Activated T-helper 17 cell treated with anti-CD3 and anti-CD28 coated beads, Interleukin-2, amount 50 U/mL, for 72 hours (primary cell): Measurements from ENCODE around the gene PLXNA2. TPM values are rescaled to one million over a fixed set of nuclear protein-coding genes. Genes with fewer than 3 reads are reported as not detected.

Source experiments
- ATAC-seq: fragments of 150-1000 bp; cut with Tn5 transposase; replicated peaks from 2 replicates; pipeline ENCODE4 v1.10.0; 2021; ENCODE audit warnings: mild to moderate bottlenecking, moderate library complexity
- H3K27ac Mint-ChIP-seq: one replicate; pipeline ENCODE4 v1.8.0; 2022; ENCODE audit warnings: mixed read lengths
- H3K27me3 Mint-ChIP-seq: one replicate; pipeline ENCODE4 v1.8.0; 2022; ENCODE audit warnings: mixed read lengths
- H3K36me3 Mint-ChIP-seq: one replicate; pipeline ENCODE4 v1.8.0; 2022; ENCODE audit warnings: low read depth, mild to moderate bottlenecking, mixed read lengths
- H3K4me1 Mint-ChIP-seq: one replicate; pipeline ENCODE4 v1.8.0; 2022; ENCODE audit warnings: mixed read lengths
- H3K4me3 Mint-ChIP-seq: one replicate; pipeline ENCODE4 v1.8.0; 2022; ENCODE audit warnings: mild to moderate bottlenecking, mixed read lengths
- H3K9me3 Mint-ChIP-seq: one replicate; pipeline ENCODE4 v1.8.0; 2022; ENCODE audit warnings: mixed read lengths
- total RNA-seq, 2 donors: library from RNA; stranded (reverse); gene quantifications; one replicate each; pipeline ENCODE4 v1.2.3, GENCODE V29; 2022

The PLXNA2 gene
- total RNA-seq, 2 donors from 2014 or later, result 0.09 TPM; not detected in 1

DNA sequence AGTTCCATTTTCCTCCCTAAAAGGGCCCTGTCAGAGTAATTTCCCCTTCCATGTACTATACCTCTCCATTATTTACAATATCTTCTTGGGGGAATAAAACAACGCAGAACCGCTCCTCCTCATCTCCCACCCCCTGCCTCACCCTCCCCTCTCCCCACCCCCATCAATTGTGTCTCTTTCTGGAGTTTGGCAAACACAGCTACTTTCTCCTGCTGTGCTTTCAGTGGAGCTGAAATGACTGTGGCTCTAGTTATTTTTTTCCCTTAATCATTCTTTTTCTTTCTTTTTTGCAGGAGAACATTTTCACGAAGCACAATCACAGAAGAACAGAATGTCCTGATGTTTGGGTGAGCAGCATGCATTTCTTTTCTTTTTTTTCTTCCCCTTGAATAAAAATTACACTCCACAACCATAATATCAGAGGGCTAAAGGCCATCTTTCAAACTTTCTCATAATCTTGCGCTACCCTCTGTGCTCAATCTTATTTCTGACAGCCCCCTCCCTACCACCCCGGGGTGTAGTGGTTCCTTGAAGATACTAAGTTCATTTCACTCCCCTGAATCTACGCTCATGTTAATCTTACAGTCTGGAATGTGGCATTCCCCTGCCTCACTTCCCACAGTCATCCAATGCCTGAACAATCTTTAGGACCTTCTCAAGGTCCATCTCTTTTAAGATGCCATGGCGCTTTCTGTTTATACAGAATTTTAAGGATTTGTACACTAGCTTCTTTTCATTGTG, 8.8 kb upstream of the PLXNA2 start:
- no peak overlapping the region for H3K4me3 Mint-ChIP-seq
- no peak for ATAC-seq
- H3K9me3 Mint-ChIP-seq, result no peaks in the 10 kb centered on the region
- H3K4me1 Mint-ChIP-seq, result no peaks in the 10 kb centered on the region
- H3K27me3 Mint-ChIP-seq, result peaks cover 51% of the 10 kb centered on the region
- H3K27ac Mint-ChIP-seq, result no peak overlapping the region
- H3K36me3 Mint-ChIP-seq, result no peaks in the 10 kb centered on the region

- H3K9me3 Mint-ChIP-seq, result no peaks in the 10 kb centered on the region
- H3K4me3 Mint-ChIP-seq, result no peak overlapping the region
- H3K4me1 Mint-ChIP-seq, result no peaks in the 10 kb centered on the region
- H3K36me3 Mint-ChIP-seq, result no peaks in the 10 kb centered on the region
- H3K27me3 Mint-ChIP-seq, result peaks cover 44% of the 10 kb centered on the region
- H3K27ac Mint-ChIP-seq, result no peak overlapping the region
- ATAC-seq, result no peak
Observed at GRCh38 chr1:208251911-208252835, 8.0 kb upstream of the PLXNA2 start.

GRCh38 chr1:208251015-208251414, 6.8 kb upstream of the PLXNA2 start:
- H3K27me3 Mint-ChIP-seq, result peaks cover 35% of the 10 kb centered on the region
- no peak overlapping the region for H3K27ac Mint-ChIP-seq
- H3K4me3 Mint-ChIP-seq, result no peak overlapping the region
- no peak for ATAC-seq
- H3K36me3 Mint-ChIP-seq, result no peaks in the 10 kb centered on the region
- no peaks in the 10 kb centered on the region for H3K4me1 Mint-ChIP-seq
- no peaks in the 10 kb centered on the region for H3K9me3 Mint-ChIP-seq

- Mint-ChIP-seq H3K4me1 (no peaks in the 10 kb centered on the region), H3K36me3 (no peaks in the 10 kb centered on the region), H3K27me3 (peaks cover 34% of the 10 kb centered on the region), H3K27ac (no peak overlapping the region), H3K4me3 (no peak overlapping the region), H3K9me3 (no peaks in the 10 kb centered on the region)
- ATAC-seq, result no peak
Observed at GRCh38 chr1:208250613-208251012, 6.4 kb upstream of the PLXNA2 start.

GRCh38 chr1:208248991-208249696, 5.0 kb upstream of the PLXNA2 start:
- H3K4me1 Mint-ChIP-seq, result no peaks in the 10 kb centered on the region
- H3K4me3 Mint-ChIP-seq, result no peak overlapping the region
- ATAC-seq, result no peak
- peaks cover 26% of the 10 kb centered on the region for H3K27me3 Mint-ChIP-seq
- H3K9me3 Mint-ChIP-seq, result no peaks in the 10 kb centered on the region
- no peaks in the 10 kb centered on the region for H3K36me3 Mint-ChIP-seq
- no peak overlapping the region for H3K27ac Mint-ChIP-seq

- Mint-ChIP-seq H3K27ac (no peak overlapping the region), H3K27me3 (peaks cover 24% of the 10 kb centered on the region), H3K9me3 (no peaks in the 10 kb centered on the region), H3K4me1 (no peaks in the 10 kb centered on the region), H3K36me3 (no peaks in the 10 kb centered on the region), H3K4me3 (no peak overlapping the region)
- no peak for ATAC-seq
Observed at GRCh38 chr1:208248307-208248801, 4.2 kb upstream of the PLXNA2 start.

DNA sequence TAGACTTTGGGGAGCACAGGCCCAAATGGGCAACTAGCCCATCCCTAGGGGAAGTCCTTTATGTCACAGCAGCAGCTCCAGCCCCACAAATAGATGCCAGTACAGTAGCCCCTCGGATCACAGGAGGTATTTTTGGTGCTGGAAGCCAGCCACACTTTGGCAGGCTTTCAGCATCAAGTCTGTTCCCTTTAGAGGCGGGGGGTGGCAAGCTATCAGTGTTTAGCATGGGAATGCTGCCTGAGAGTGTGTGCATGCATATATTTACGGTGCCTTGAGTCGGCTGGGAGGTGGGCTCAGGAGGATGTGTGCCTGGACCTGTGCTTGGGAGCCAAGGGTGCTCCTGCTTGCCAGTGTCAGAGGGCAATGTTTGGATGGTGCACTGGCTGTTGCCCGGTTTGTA, 3.5 kb upstream of the PLXNA2 start:
- Mint-ChIP-seq H3K27ac (no peak overlapping the region), H3K9me3 (no peaks in the 10 kb centered on the region), H3K27me3 (peaks cover 19% of the 10 kb centered on the region), H3K4me3 (no peak overlapping the region), H3K4me1 (no peaks in the 10 kb centered on the region), H3K36me3 (no peaks in the 10 kb centered on the region)
- no peak for ATAC-seq

DNA sequence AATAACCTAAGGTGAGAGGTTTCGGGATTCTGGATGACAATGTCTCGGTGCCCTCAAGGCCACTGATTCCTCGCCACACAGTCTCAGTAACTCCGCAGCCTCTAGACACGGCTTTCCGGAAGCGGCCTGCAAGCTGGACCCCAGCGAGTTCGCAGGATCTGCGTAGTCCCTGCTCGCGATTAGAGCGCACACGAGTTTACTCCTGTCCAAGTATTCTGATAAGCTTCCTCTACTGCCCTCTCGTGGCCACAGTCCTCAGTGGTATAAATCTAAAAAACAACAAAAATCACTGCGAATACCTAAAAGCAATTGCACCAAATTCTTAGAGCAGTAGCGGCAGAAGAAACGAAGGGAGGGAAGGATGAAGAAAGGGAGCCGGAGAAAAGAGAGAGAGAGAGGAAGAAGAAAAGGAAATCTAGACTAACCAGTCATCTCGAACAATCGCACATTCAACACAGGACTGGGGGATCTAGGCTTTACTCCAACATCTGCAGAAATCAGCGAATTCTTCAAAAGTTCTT, 1.1 kb upstream of the PLXNA2 start:
- Mint-ChIP-seq H3K9me3 (no peaks in the 10 kb centered on the region), H3K4me1 (no peaks in the 10 kb centered on the region), H3K27ac (no peak overlapping the region), H3K36me3 (no peaks in the 10 kb centered on the region), H3K4me3 (peak overlapping the region; percentile 46), H3K27me3 (peaks cover 19% of the 10 kb centered on the region)
- peak; percentile 66 for ATAC-seq

DNA sequence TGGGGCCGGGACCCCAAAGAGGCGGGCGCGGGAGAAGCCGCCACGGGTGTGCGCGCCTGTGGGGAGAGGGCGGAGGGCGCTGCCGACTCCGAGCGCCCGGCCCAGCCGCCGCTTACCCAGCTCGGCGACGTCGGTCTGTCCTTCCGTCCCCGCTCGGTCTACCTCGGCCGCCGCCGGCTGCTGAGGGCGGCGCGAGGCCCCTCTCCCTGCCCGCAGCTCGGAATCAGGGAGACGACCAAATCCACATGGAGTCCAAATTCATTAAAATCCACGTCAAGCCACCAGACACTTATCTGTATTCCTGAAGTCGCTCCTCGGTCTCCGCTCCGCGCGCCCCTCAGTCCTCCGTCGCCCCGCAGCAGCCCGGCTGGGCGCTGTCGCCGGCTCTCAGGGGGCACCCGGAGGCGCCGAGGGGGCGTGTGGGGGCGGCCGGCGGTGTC, 637 bp downstream of the PLXNA2 start:
- no peak for ATAC-seq
- Mint-ChIP-seq H3K27me3 (peaks cover 21% of the 10 kb centered on the region), H3K27ac (no peak overlapping the region), H3K4me1 (no peaks in the 10 kb centered on the region), H3K9me3 (no peaks in the 10 kb centered on the region), H3K4me3 (peak overlapping the region; percentile 46), H3K36me3 (no peaks in the 10 kb centered on the region)

DNA sequence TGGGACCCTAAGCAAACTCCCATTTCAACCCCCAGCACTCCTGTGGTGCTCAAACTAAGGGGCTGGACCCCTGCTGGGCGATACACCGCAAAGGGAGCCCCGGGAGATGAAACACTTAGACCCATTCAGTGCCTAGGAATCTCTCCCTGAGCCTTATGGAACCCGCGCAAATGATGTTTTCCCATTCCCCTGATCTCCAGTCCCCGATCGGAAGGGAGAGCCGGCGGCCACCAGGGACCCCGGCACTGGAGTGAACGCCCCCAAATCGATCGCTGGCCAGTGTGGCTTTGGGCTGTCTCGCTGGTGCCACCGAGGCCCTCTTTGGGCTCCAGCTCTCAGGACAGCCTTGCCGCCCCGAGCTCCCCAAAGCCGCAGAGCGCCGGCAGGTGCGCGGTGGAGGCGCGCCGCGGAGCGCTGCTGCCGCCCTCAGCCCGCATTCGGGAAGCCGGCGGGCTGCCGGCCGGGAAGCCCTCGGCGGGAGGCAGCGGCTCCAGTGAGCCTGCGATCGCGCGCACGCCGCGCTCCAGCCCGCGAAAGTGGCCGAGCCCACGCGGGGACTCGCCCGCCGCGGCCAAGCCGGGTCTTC, 1.1 kb downstream of the PLXNA2 start:
- ATAC-seq, result no peak
- H3K27me3 Mint-ChIP-seq, result peaks cover 26% of the 10 kb centered on the region
- no peaks in the 10 kb centered on the region for H3K9me3 Mint-ChIP-seq
- no peaks in the 10 kb centered on the region for H3K4me1 Mint-ChIP-seq
- no peaks in the 10 kb centered on the region for H3K36me3 Mint-ChIP-seq
- H3K27ac Mint-ChIP-seq, result no peak overlapping the region
- peak overlapping the region; percentile 46 for H3K4me3 Mint-ChIP-seq

GRCh38 chr1:208242146-208242545, 2.0 kb downstream of the PLXNA2 start:
- Mint-ChIP-seq H3K27me3 (peaks cover 33% of the 10 kb centered on the region), H3K4me3 (no peak overlapping the region), H3K4me1 (no peaks in the 10 kb centered on the region), H3K36me3 (no peaks in the 10 kb centered on the region), H3K27ac (no peak overlapping the region), H3K9me3 (no peaks in the 10 kb centered on the region)
- no peak for ATAC-seq

GRCh38 chr1:208241512-208241911, 2.7 kb downstream of the PLXNA2 start:
- Mint-ChIP-seq H3K4me3 (no peak overlapping the region), H3K27ac (no peak overlapping the region), H3K9me3 (no peaks in the 10 kb centered on the region), H3K36me3 (no peaks in the 10 kb centered on the region), H3K27me3 (peaks cover 39% of the 10 kb centered on the region), H3K4me1 (peaks cover 1% of the 10 kb centered on the region)
- no peak for ATAC-seq

GRCh38 chr1:208240662-208241355, 3.4 kb downstream of the PLXNA2 start:
- peaks cover 41% of the 10 kb centered on the region for H3K27me3 Mint-ChIP-seq
- H3K27ac Mint-ChIP-seq, result no peak overlapping the region
- H3K9me3 Mint-ChIP-seq, result no peaks in the 10 kb centered on the region
- no peak for ATAC-seq
- no peak overlapping the region for H3K4me3 Mint-ChIP-seq
- peaks cover 5% of the 10 kb centered on the region for H3K4me1 Mint-ChIP-seq
- H3K36me3 Mint-ChIP-seq, result no peaks in the 10 kb centered on the region
